NCI-H2227 (cell line): ENCODE measurements around the gene ITPK1.
A peak's percentile ranks its signal among the peaks of the same experiment; 100 is the strongest.

Experiments used
- DNase-seq: peaks from one replicate; lab custom pipeline; 2025; ENCODE audit not compliant: unreplicated experiment; lab: John Stamatoyannopoulos, UW

ITPK1 gene

GRCh38 chr14:93030761-93031160 lies 85.0 kb downstream of the ITPK1 start:
- DNase-seq, result no peak

- no peak for DNase-seq
These were observed 85.7 kb downstream of the ITPK1 start for GRCh38 chr14:93029911-93030508.

GRCh38 chr14:93029417-93029816 lies 86.3 kb downstream of the ITPK1 start:
- no peak for DNase-seq

- DNase-seq, result no peak
These were observed 87.0 kb downstream of the ITPK1 start for GRCh38 chr14:93028724-93029076.

GRCh38 chr14:93027810-93028723 lies 87.7 kb downstream of the ITPK1 start:
- no peak for DNase-seq

GRCh38 chr14:93026339-93026738 lies 89.4 kb downstream of the ITPK1 start:
- no peak for DNase-seq

- DNase-seq, result no peak
These were observed 90.7 kb downstream of the ITPK1 start for GRCh38 chr14:93025055-93025454.

GRCh38 chr14:93024493-93024892 lies 91.2 kb downstream of the ITPK1 start:
- DNase-seq, result no peak

- no peak for DNase-seq
These were observed 91.8 kb downstream of the ITPK1 start for GRCh38 chr14:93023802-93024434.

GRCh38 chr14:93023039-93023438 lies 92.7 kb downstream of the ITPK1 start:
- peak; percentile 10 for DNase-seq

- DNase-seq, result no peak
These were observed 95.8 kb downstream of the ITPK1 start for GRCh38 chr14:93019970-93020369.

GRCh38 chr14:93019367-93019843 lies 96.3 kb downstream of the ITPK1 start:
- DNase-seq, result no peak

GRCh38 chr14:93018366-93018765 lies 97.4 kb downstream of the ITPK1 start:
- no peak for DNase-seq

GRCh38 chr14:93017898-93018297 lies 97.8 kb downstream of the ITPK1 start:
- DNase-seq, result no peak

GRCh38 chr14:93017301-93017797 lies 98.4 kb downstream of the ITPK1 start:
- no peak for DNase-seq

- DNase-seq, result no peak
These were observed 99.4 kb downstream of the ITPK1 start for GRCh38 chr14:93016275-93016845.

GRCh38 chr14:93015505-93015904 lies 100.2 kb downstream of the ITPK1 start:
- DNase-seq, result no peak

GRCh38 chr14:93015064-93015463 lies 100.7 kb downstream of the ITPK1 start:
- DNase-seq, result no peak

GRCh38 chr14:93014058-93015023 lies 101.4 kb downstream of the ITPK1 start:
- DNase-seq, result no peak
